ENCODE results near the gene MYH14. TPM values are rescaled to one million over a fixed set of nuclear protein-coding genes. Genes with fewer than 3 reads are reported as not detected.

The MYH14 gene
- total and polyA plus RNA-seq, 2 of the 8 experiments (the other 6 are each of a cell fraction or from before 2014, with no cell fraction given): 17.3 to 28.6 TPM

DNA sequence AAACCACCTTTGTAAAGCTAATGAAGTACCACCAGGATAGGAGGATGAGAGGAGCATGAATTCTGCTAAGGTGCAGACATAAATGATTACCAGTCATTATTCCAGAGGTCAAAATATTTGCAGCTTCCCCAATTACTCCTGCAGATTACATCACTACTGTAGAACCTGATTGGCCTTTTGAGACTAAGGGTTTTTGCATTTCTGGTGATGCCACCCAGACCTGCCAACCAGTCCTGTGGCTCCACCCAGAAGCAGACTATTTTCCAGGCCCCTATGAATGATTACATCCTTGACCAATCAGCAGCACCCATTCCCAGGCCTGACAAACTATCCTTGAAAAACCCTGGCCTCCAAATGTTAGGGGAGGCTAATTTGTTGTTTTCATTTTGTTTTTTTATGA lies 136.9 kb downstream of the MYH14 start:
- Histone ChIP-seq H3K4me2 (ENCODE audit: insufficient read depth in 1 of 2, low read depth in 2 of 2, low read length in 2 of 2) (no peak overlapping the region), H4K20me1 (replicated peaks in 1 of 2; ENCODE audit: control insufficient read depth in 1 of 2, insufficient read depth in 2 of 2, low read length in 2 of 2) (no peaks in the 10 kb centered on the region), H3K79me2 (ENCODE audit: control insufficient read depth in 1 of 2, insufficient read depth in 2 of 2, low read length in 2 of 2) (no peaks in the 10 kb centered on the region), H2BK120ac (replicated peaks; ENCODE audit: low read depth, low read length) (no peak overlapping the region), H2BK15ac (ENCODE audit: low read length) (no peak overlapping the region), H3K27me3 (replicated peaks in 1 of 4; ENCODE audit: control insufficient read depth in 3 of 4, extremely low read depth in 1 of 4, insufficient read depth in 3 of 4, low read length in 3 of 4) (no peaks in the 10 kb centered on the region), H3K27ac (ENCODE audit: low read depth, low read length) (no peak overlapping the region), H3K18ac (ENCODE audit: extremely low read depth, low read length) (no peak overlapping the region), H4K5ac (ENCODE audit: insufficient read length, low read depth, low read length) (no peak overlapping the region), H2BK20ac (ENCODE audit: low read length) (no peak overlapping the region), H3K14ac (ENCODE audit: insufficient read length) (no peak overlapping the region), H3K79me1 (ENCODE audit: low read depth, low read length) (no peaks in the 10 kb centered on the region), H3K56ac (replicated peaks; ENCODE audit: insufficient read length, low read depth, low read length) (no peak overlapping the region), H2BK12ac (ENCODE audit: low read depth, low read length) (no peak overlapping the region), H4K8ac (ENCODE audit: extremely low read depth, insufficient read depth, low read length) (no peak overlapping the region), H3K36me3 (ENCODE audit: control insufficient read depth in 2 of 4, insufficient read depth in 4 of 4, low read length in 3 of 4) (0 out of 8 replicates have a peak, but pooled peaks cover 0 to 4% (median 2%) of the 10 kb centered on the region in 4 experiments), H3K23me2 (ENCODE audit: low read depth, low read length) (no peaks in the 10 kb centered on the region), H2AFZ (ENCODE audit: low read length) (no peak overlapping the region), H3K9me3 (ENCODE audit: insufficient read depth in 2 of 2, low read depth in 1 of 2, low read length in 1 of 2) (no peaks in the 10 kb centered on the region), H4K91ac (replicated peaks; ENCODE audit: insufficient read length, low read length) (no peak overlapping the region), H3K9ac (replicated peaks in 1 of 4; ENCODE audit: extremely low read depth in 1 of 4, low read depth in 3 of 4, low read length in 3 of 4) (no peak overlapping the region), H3K4ac (replicated peaks; ENCODE audit: insufficient read length, low read depth, low read length) (no peak overlapping the region), H3K23ac (ENCODE audit: insufficient read length) (no peak overlapping the region), H3K4me1 (replicated peaks in 1 of 4; ENCODE audit: control insufficient read depth in 3 of 4, insufficient read depth in 4 of 4, low read length in 3 of 4) (0 out of 7 replicates have a peak, but pooled peaks cover 0 to 2% (median 0%) of the 10 kb centered on the region in 4 experiments), H2AK5ac (ENCODE audit: low read depth, low read length) (no peak overlapping the region), H2BK5ac (ENCODE audit: low read depth, low read length) (no peak overlapping the region), H3K4me3 (ENCODE audit: extremely low read depth in 1 of 4, insufficient read depth in 2 of 4, low read depth in 3 of 4, low read length in 4 of 4) (no peak overlapping the region)
- FAIRE-seq: no peak
- no peak for DNase-seq (ENCODE audit: low read depth in 1 of 2, low spot score in 2 of 2)
- ChIA-PET POLR2A (ENCODE audit: partially characterized antibody) (no interaction called here), CTCF (ENCODE audit: partially characterized antibody) (interaction anchor here (1.1 to 1.7 kb wide), 4 partner anchors 9 to 125 kb away, joined by 3 to 6 read pairs (median 4); no protein-coding TSS in a partner anchor)
- no peak for TF ChIP-seq TAF7 (optimal IDR thresholded peaks at IDR 0.05; ENCODE audit: borderline replicate concordance, low read depth, low read length)
- TF ChIP-seq BRCA1 (IDR thresholded peaks at IDR 0.05; ENCODE audit: low read depth, low read length): no peak
- no peak for TF ChIP-seq TBP (IDR thresholded peaks at IDR 0.05; ENCODE audit: low read depth, low read length)
